HG03159 (cell line): ENCODE results near the gene AGAP5.
"Not testable (repeated sequence)": the region's sequence is repeated elsewhere in the genome, so short reads cannot be mapped to it uniquely, and the experiment has no call there.

Experiments
- ATAC-seq: cut with Tn5 transposase; IDR thresholded peaks from one replicate; pipeline ENCODE4 v1.9.1; 2021; ENCODE audit warnings: mild to moderate bottlenecking, moderate library complexity; ENCODE audit not compliant: unreplicated experiment

AGAP5 gene

DNA sequence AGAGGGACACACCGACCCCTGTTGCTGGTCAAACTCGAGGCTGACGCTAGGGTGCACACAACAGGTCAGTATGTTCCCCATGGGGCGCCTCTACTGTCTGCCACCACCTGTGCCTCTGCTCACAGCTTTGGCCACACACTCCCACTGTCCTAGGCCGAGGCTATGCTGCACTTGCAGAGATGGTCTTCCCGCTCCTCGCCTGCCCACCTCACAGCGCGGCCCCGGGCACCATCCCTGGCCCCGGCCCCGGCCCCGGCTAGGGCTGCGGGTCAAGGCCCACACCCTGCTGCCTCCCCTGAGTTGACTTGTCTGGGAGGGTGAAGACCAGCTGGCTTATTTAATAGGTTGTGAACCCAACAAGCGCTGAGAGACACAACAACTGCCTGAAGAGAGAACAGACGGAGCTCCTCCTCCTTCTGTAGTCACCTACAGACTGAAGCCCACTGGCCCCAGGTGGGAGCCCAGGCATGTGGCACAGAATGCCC lies at the start of gene AGAP5:
AGAP5 (minus strand) TSS at position 435 of the 485 bp plus-strand sequence; CDS start at position 81, 354 bp downstream.
- ATAC-seq = not testable (repeated sequence)

DNA sequence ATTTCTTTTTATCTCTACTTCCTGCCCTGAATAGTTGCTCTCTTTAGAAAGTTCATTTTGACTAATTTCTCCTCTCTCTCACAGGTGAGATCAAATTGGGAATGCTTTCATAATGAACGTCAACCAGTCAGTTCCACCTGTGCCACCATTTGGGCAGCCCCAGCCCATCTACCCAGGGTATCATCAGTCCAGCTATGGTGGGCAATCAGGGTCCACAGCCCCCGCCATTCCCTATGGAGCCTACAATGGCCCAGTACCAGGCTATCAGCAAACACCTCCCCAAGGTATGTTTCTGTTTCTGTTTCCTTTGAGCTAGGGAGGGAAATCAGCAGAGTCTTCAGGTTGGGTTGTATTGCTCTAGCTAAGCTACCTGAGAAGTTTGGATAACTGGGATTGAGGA lies 48.8 kb upstream of the AGAP5 start:
- no peak for ATAC-seq

DNA sequence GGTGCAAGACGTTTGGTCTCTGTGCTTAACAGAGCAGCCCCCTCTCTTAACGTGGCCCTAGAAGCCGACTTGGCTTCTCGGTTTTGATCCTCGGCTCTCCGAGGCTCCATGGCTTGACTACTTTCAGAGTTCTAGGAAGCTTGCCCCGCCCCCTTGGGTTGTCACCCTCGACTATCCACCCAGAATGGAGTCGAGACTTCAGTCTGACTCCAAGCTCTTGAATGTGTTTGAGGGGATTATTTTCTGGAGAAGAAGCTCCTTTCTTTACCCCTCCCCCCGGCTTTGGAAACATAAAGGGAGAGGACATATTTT lies 46.7 kb upstream of the AGAP5 start:
- peak; percentile 34 for ATAC-seq

DNA sequence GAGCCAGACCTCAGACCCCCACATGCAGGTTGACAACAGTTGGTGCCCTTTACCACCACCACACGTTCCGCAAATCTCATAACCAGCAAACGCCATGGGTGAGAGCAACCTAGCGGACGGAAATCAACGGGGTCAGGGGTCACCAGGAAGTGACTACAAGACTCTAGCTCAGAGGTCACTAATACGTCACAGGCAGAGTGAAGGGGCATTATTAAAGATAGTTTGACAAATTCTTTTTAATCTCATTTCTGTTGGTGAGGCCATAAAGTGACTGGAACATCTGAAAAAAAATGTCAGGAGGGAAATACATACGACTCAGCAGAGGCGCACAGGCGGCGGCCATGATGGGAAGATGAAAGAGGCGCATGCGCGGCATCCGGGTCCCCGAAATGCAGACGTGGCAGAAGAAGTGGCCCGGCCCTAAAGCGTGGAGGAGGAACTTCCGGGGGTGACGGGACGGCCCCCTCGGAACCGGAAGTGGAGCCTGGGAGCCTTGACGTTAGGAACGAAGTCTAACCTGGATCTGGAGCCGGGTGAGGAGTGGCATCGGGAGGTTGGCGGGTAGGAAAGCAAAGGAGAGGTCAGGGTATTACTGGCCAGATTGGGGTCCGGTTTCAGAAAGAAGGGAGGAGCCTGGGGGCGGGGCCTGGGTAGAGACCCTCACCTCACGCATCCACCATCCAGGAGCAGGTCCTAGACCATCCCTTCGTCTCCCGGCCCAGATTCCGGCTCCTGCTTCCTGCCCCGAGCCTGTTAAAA lies 46.2 kb upstream of the AGAP5 start, which contains the start of gene SEC24C:
SEC24C (plus strand) TSS at position 468 of the 759 bp plus-strand sequence. CDS start 2,461 bp downstream, outside the sequence.
- peak; percentile 80 for ATAC-seq

DNA sequence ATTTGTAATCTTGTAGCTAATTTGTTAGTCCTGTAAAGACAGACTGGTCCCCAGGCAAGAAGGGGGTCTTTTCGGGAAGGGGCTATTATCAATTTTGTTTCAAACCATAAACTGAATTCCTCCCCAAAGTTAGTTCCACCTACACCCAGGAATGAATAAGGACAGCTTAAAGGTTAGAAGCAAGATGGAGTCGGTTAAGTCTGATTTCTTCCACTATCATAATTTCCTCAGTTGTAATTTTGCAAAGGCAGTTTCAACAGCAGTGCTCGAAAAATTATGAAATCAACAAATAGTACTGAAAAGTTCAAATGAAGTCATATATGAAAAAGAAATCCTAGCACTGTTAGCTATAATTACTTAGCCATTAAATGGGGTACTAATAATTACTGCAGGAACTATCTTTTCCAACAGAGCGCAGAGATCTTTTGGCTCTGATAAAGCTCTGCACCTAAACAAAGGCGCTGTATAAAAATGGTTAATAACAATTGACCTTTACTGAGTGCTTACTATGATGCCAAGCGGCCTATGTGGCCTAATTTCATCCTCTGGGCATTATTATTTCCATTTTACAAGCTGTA lies 45.5 kb upstream of the AGAP5 start:
- ATAC-seq = no peak

DNA sequence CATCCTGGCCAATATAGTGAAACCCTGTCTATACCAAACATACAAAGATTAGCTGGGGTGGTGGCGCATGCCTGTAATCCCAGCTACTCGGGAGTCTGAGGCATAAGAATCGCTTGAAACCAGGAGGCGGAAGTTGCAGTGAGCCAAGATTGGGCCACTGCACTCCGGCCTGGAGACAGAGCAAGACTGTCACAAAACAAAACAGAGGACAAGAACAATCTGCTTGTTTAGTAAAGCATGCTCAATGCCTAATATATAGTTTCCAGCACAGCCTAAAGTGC lies 44.5 kb upstream of the AGAP5 start:
- no peak for ATAC-seq

DNA sequence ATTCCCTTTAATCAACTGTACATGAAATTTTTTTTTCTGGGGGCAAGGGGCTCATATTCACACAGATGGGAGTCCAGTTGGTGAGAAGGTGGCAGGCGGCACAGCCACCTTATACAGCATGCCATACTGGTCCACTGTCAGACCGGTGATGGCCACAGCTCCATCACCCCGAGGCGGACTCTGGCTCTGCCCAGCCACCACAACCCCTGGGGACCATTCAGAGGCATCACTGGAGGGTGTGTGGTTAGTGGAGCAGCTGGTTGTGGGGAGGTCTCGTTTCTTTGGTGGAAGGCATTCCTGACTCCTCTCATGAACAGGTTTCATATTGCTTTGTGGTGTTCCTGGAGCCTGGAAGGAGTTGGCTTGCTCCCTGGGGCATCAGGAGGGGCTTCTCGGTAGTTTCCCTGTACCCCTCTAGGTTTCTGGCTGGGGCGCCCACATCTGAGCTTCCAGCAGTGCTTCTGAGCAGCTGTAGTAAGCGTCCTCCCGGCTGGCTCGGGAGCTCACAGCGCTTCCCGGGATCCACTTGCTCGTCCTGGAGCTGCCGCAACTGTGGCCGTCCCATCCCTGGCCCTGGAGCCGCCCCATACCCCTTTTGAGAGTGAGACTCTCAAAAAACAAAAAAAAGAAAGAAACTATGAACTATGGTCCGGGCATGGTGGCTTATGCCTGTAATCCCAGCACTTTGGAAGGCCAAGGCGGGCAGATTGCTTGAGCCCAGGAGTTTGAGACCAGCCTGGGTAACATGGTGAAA lies 42.8 kb upstream of the AGAP5 start:
- not testable (repeated sequence) for ATAC-seq

DNA sequence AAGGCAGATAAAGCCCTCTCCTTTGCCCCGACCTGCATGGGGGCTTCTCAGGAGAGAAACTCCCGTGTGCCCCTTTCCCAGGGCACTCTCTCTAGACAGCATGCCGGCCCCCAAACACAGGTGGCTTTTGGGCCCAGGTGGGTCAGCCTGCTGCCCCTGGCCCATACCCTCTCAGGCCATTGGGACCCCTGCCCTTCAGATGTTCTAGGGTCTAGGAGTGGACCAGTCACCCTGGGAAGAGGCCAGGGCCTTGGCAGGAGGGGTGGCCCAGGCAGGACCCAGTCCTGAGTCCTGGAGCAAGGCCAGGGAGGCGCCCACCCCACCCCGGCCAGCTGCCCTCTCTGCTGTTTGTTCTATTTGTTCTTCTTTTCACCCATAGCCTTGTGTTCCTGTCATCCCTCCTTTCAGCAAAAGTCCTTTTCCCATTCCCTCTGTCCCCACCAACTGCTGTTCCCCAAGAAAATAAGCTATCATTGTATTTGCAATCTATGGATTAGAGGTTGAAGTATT lies 36.9 kb upstream of the AGAP5 start:
- no peak for ATAC-seq

DNA sequence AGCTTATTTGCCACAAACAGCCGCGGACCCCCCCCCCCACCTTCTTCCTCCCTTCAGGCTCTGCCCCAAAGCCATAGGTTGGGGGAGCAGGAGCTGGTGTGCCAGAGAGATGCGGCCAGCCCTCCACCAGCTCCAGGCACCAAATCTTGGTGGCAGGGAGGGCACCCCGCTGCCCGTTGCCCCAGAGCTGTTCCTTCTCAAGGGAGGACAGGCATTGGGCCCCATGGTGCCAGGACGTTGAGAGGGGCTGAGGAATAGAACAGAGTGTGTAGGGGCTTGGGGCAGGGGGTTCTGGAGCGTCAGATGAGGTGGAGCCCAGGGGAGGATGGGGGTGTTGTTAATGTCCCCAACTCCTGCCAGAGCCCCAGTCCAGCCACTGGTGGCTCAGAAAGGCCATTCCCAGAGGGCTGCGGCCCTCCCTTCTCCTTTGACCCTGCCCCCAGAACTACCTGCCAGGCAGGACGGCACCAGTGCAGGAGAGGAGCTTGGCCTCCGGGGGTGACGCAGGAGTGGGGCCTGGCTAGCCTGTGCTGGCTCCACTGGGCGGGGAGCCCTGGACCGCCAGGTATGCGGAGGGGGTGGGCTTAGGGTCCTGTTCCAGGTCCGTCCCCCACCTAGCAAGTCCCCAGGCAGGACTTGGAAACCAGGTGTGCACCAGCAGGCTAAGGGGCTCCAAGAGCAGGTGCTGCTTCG lies 36.3 kb upstream of the AGAP5 start:
- no peak for ATAC-seq

DNA sequence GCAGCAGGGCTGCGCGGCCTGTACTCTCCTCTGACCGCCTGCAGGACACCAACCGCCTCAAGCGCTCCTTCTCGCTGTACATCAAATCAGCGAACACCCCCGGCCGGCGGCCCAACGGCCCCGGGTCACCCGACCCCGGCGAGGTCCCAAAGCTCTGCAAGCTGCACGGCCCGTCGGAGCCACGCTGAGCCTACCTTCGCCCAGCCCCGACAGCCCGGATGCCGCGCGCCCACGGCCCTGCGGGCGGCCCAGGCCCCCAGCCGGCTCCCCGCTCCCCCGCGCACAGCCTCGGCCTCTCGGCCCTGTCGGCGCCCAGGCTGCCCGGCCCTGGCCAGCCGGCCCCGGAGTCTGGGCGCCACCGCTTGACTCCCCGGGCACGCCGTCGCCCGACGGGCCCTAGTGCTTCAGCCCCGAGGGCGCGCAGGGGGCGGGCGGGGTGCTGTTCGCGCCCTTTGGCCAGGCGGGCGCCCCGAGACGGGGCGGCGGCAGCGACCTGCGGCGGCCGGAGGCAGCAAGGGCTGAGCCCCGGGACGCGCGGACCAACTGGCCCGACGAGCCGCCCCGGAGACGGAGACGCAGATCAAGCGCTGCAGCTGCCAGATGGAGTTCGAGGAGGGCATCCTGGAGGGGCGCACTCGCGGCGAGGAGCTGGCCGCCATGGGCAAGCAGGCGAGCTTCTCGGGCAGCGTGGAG lies 35.2 kb upstream of the AGAP5 start:
- no peak for ATAC-seq

DNA sequence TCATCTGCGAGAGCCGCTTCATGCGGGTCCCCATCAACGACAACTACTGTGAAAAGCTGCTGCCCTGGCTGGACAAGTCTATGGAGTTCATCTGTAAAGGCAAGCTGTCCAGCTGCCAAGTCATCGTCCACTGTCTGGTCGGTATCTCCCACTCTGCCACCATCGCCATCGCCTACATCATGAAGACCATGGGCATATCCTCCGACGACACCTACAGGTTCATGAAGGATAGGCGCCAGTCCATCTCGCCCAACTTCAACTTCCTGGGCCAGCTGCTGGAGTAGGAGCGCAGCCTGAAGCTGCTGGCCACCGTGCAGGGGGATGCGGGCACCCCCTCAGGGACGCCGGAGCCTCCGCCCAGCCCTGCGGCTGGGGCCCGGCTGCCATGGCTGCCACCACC lies 34.5 kb upstream of the AGAP5 start:
- ATAC-seq = no peak

DNA sequence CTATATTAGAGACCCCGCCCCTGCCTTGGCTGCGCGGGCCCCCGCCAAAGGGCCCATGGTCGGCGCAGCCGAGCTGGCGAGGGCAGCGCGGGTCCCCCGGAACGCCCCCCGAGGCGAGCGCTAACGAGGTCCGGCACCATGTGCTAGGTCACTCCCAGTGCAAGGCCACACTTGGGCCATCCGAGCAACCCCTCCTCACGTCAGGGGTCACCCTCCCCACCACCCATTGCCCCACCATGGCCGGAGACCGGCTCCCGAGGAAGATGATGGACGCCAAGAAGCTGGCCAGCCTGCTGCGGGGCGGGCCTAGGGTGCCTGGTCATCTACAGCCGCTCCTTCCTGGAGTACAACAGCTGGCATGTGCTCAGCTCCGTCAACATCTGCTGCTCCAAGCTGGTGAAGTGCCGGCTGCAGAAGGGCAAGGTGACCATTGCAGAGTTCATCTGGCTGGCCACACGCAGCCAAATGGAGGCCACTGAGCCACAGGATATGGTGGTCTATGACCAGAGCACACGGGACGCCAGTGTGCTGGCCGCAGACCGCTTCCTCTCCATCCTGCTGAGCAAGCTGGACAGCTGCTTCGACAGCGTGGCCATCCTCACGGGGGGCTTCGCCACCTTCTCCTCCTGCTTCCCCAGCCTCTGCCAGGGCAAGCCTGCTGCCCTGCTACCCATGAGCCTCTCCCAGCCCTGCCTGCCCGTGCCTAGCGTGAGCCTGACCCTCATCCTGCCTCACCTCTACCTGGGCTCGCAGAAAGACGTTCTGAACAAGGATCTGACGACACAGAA lies 33.9 kb upstream of the AGAP5 start:
- no peak for ATAC-seq

DNA sequence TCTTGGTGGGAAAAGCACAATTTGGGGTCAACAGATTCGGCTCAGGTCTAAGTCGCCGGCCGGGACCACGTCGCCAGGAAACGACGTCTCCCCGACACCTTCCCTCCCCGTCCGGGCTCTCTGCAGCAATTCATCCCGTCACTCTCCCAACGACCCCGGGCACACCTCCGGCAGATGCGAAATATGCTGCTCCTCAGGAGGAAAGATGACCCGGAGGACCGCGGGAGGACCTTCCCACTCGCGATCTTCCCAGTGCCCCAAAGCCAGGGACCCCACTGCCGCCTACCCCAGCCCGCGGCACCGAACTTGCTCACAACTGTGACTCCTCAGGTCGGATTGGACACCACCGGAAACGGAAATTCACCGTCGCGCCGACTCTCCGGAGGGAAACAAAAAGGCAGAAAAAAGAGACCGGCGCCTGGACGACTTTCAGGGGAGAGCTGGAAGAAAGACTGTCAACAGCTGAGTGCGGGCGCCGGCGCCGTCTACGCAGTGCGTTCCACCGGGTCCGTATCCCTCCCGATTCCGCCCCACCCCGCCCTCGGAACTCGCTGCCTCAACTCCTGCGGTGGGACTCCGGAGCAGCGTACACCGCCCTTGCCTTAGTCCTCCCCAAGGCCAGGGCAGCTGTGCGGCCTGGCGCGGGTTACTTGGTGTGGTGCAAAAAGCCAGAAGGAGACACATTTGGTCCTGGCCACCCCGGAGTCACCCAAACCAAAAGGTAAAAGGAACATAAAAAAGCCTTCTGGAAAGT lies 32.4 kb upstream of the AGAP5 start:
- peak; percentile 78 for ATAC-seq

DNA sequence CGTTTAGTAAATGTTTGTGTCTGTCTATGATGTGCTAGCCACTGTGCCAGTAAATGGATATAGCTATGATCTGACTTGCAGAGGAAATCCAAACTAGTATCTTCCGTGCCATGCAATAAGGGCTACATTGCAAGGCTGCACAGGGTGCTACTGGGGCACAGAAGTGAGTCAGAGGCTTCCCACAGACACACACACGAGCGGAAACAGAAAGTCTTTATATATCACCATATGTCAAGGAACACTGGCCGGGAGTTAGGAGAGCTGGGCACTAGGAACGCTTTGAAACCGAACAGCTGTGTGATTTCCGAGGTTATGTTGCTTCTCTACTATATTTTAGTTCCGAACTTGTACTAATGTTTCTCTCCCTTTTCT lies 31.9 kb upstream of the AGAP5 start:
- ATAC-seq = not testable (repeated sequence)

DNA sequence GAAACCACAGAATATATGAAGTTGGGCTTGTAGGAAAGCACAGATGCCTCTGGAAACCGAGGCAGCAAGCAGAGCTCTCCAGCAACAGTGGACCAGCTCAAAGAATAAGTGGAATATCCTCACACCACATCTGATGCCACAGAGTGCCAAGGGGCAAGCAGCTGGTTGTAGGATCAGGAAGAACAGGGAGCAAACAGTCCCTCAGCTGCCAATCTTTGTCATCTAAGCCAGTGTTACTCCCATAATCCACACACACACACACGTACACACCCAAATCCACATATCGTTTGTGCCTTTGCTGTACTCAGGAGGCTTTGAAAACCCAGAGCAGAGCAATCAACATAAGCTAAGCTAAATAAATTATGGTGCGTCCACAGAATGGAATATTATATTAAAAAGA lies 25.6 kb upstream of the AGAP5 start:
- ATAC-seq = no peak

DNA sequence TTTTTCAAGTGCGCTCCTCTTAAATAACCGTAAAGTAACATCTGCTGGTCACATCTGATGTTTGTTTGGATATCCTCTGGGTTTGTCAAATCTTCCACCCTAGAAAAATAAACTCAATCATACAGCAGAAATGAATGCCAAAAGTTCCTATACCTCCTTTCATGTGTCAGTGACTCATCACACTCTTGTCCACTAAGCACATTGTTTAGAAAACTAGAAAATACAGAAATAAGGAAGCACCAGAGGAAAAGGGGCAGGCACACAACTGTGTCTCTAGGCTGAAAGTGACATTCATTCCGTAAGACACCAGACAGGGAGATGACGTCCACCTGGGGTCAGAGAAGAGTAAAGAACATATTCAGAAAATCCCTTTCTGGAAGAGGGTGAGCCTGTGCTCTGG lies 22.7 kb upstream of the AGAP5 start:
- not testable (repeated sequence) for ATAC-seq

DNA sequence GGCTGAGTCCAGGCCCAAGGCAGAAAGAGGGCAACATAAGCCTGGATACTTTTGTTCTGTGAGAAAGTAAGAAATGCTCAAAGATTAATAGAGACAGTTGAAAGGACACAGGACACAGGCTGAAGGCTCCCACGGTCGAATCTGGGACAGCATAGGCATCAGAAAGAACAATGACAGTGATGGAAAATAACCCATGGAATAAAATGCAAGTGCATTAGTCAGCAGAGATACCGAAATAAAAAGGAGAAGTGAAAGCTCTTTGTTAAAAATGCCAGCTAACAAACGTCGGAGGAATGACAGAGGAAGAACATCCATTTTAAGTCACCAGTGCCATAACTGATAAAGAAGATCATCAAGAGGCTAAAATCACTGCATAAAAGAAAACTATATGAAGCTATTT lies 19.6 kb upstream of the AGAP5 start:
- no peak for ATAC-seq

DNA sequence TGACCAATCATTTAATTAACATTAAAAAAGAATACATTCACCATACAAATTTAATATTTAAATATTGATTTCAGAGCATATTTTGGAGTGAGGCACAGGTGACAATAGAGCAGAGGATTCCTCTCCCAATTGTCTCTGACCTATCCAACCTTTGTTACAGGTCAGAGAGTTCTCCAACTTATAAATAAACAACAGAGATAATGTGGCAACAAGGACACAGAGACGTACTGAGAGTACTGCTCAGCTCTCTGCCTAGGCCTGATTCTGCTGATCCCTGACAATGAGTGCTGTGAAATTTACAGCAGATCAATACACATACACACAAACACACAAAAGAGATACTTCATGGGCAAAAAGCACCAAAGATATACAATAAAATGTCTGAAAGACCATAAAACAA lies 18.3 kb upstream of the AGAP5 start:
- ATAC-seq = no peak
